ENCODE measurements around the gene TBC1D32.
"Not testable (repeated sequence)": the region's sequence is repeated elsewhere in the genome, so short reads cannot be mapped to it uniquely, and the experiment has no call there.

The TBC1D32 gene

DNA sequence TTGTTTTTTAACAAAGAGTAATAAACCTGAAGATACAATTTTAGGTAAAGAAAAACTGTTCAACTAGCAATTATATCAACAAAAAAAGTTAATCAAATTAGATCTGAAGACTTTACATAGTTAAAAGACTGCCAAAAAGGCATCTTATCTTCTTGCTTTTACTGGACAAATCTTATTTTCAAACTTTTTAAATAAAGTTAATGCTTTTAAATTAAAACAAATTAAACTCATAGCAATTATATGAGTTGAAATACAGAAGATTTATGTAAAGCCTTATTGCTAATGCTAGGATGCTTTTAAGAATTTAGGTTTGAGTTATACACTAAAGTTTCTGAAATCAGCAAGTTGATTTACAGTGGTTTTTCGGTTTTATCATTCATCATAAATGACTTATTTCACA lies 227.3 kb downstream of the TBC1D32 start:
- no peak for DNase-seq

DNA sequence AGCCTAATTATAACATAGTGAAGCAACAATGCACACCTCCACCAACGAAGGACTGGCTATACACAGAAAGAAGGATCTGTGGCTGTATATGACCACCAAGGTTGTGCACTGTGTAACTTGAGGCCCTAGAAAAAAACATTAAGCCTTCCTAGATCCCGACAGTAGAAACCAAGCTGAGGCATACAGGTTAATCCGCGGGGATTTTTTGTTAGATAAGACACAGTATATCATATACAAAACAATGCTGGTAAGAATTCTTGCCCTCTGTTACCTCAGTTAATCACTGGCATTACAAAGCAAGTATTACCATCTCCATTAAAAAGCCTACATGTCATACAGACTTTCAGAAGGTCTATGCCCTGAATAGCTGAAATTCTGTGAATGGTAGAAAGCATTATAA lies 228.8 kb downstream of the TBC1D32 start:
- DNase-seq, result no peak

DNA sequence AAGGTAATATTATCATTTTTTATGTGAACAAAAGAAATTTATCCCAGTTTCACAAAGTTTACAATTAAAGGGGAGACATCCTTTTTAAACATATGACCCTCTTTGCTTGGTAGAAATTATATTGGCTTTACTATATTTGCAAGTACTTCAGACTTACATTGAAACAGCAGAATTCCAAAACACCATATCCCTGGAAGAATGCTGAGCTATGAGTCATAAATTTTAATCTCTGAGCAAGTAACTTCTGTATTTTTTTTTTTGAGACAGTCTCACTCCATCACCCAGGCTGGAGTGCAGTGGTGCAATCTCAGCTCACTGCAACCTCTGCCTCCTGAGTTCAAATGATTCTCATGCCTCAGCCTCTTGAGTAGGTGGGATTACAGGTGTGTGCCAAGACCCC lies 240.4 kb downstream of the TBC1D32 start:
- DNase-seq, result no peak

DNA sequence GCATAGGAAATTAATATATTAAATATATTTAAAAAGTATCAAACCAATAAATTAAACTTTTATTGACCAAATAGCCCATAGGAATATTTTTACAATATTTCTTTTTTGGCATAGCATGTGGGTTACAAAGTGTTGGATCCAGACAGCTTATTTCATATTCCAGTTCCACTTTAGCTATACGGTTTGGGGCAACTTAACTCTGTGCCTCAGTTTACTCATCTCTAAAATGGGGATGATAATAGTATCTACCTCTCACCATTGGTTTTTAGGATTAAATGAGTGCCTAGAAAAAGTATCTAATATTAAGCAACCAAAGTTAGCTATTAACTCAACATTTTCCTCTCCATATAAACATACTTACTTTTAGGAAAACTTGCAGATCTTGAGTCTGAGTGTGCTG lies 243.8 kb downstream of the TBC1D32 start:
- DNase-seq, result no peak

DNA sequence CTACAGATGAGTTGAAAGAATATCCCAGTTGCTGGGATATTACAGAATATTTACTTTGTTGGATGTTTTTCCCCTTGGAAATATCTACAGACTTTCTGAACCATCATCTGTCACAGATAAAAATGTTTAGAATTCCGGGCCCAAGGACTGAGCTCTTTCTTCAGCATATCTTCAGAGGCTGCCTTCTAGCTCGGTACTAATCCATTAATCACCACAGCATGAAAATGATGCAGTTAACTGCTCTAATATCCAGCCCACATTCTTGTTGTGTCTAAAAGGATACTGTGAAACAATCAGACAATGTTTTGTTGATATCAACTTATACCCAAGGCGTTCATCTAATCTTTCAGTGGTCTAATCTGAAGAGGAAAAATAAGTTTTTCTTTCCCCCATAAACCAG lies 247.4 kb downstream of the TBC1D32 start:
- no peak for DNase-seq

DNA sequence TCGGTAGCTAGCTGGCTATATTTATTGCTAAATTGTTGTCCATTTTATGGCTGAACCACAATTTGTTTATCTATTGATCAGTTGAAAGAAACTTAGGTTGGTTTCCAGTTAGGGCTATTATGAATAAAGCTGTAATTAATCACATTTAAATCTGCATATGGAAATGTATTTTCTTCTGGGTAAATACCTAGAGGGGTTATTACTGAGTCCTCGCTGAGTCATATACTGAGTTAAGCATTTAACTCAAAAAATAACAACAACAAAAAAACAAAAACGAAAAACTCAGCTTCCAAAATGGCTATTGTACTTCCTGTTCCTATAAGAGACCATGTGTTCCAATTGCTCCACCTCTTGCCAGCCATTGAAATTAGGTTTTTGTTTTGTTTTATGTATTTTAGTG lies 258.2 kb downstream of the TBC1D32 start:
- no peak for DNase-seq

DNA sequence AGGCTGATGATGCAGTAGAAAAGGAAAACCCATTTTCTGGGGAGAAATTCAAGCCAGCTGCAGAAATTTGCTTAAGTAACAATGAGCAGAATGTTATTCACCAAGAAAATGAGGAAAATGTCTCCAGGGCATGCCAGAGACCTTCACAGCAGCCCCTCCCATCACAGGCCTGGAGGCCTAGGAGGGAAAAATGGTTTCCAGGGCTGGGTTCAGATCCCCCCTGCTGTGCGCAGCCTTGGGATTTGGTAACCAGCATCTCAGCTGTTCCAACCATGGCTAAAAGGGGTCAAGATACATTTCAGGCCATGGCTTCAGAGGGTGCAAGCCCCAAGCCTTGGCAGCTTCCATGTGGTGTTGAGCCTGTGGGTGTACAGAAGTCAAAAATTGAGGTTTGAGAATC lies 265.5 kb downstream of the TBC1D32 start:
- DNase-seq, result not testable (repeated sequence)

DNA sequence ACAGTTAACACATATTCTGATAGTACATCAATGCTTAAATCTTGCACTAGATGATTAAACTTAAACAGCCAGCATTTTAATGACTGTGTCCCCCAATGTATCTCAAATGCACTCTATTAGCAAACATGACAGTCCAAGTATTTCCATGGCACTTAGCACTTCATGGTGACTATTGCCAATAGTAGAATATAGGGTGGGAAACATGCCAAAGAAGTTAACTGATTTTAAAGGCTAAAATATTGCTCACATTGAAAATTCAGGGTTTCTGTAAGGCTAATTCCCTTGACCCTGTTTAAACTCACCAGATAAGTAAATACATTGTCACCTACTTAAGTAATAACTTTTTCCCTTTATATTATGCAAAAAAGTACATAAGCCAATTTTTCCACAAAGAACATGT lies 266.9 kb downstream of the TBC1D32 start:
- no peak for DNase-seq

DNA sequence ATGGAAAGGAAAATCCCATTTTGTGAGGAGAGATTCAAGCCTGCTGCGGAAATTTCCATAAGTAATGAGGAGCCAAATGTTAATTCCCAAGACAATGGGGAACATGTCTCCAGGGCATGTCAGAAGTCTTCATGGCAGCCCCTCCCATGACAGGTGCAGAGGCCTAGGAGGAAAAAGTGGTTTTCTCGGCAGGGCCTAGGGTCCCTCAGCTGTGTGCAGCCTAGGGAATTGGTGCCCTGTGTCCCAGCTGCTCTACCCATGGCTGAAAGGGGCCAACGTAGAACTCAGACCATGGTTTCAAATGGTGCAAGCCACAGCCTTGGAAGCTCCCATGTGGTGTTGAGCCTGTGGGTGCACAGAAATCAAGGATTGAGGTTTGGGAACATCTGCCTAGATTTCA lies 269.9 kb downstream of the TBC1D32 start:
- DNase-seq, result no peak

DNA sequence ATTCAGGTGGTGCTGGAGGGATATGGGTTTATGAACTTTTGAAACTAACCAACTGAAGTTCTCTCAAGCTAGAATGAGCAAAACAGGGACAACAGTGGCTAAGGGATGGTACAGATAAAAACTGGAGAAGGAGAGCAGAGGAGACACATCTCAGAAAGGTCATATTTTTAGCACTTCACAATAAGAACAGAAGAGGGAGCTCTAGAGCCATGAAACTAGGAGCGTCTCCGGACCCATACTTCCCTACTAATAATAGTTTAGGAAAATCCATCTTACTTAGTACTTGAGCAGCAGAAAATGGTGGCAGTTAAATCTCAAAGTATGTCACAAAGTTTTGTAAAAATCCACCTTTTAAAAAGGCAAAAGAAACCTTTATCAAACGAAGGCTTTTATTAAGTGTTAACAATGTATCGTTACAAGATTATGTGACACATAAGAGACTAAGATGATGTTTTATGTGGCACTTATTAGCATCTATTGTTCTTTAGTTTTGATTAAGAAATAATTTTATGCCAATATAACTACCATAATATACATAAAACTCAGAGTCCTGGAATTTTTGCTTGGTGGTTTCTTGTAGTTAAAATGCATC lies 278.6 kb downstream of the TBC1D32 start:
- DNase-seq, result no peak

DNA sequence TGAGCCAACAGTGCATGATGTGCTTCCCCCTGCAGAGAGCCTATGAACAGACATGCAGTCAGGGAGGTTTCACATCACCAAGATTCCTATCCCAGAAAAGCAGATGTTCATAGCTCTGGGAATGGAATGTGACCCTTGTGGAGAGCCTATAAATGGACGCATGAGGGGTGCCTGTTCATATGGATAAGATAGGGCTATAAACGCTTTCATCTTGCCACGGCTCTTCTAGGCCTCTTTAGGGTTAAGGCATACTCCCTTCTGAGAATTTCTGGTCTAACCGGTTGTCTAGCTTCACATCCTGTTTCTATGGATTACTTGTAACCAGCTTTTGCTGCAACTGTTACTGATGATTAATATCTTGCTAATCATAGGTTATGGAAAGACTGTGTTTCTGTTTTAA lies 285.7 kb downstream of the TBC1D32 start:
- not testable (repeated sequence) for DNase-seq

DNA sequence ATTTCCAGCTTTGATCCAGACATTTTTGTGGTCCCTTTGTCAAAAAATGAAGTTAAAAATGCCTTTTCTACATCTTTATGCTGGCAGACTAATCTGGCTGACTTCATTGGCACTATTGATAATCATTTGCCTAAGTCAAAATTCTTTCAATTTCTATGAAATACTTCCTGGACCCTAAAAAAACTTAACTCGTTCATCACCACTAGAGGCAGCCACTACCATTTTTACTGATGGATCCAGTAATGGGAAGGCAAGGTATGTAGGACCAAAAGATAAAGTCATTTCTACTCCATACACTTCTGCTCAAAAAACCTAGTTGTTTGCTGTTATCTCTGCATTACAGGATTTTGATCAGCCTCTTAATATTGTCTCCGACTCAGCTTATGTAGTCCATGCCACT lies 289.4 kb downstream of the TBC1D32 start:
- not testable (repeated sequence) for DNase-seq

DNA sequence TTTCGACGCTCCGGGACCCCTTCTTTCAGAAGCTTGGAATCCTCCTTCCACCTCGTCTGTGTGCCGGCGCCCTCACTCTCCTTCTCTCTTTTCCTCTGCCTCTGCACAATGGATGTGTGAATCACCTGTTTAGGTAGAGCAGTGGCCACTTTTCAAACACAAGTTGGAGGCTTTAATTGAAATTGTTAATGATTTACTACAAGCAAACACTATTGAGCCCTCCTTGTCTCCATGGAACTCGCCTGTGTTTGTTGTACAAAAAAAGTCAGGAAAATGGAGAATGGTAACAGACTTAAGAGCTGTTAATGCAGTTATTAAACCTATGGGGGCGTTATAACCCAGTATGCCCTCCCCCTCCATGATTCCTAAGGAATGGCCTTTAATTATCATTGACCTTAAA lies 290.6 kb downstream of the TBC1D32 start:
- DNase-seq, result not testable (repeated sequence)

DNA sequence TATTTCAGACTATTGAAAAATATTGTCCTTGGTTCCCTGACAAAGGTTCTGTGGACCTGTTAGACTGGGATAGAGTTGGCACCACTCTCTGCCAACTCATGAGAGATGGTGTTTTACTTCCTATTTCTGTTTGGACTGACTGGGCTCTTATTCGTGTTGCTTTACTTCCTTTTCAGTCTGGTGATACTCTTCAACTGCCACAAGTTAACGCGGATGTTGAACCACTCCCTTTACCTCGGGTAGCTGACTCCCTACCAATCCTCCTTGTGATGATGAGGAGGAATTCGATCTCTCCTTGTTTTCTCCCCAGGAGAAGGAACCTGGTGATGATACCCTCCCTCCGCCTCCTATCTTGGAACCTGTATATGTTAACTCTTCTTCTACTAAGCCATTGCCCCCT lies 291.1 kb downstream of the TBC1D32 start:
- DNase-seq, result not testable (repeated sequence)

DNA sequence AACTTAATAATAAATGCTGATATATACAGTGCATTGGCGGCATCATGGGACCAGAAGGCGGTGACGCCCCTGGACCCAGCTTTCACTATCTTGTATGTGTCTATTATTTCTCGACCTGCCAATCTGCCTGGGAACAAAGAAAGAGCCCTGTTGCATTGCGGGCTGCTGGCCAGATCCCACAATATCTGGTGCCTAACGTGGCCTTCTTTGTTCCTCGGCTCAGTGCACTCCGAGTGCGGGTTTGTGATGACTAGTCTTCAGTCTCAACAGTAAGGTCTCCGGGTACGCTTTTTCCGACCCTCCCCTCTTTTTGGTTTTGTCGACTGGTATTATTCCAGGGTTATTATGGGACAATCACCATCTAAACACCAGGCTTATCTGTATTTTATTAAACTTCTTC lies 291.5 kb downstream of the TBC1D32 start:
- no peak for DNase-seq

DNA sequence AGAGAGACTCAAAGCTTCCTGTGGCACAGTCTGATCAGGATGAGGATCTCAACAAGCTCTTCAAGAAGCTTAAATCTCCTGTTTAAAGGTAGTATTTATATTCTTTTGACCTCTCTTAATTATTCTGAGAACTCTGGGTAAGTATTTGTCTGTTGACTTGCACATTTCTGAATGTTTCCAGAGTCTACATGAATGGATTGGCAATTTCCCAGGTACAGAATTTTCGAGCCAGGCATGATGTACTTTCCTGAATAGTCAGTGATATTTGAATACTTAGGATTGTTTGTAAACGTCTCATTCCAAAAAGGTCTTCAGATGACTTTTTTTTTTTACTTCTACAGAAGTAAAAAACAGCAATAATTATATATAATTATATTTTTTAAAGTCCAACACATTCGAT lies 293.4 kb downstream of the TBC1D32 start:
- no peak for DNase-seq

DNA sequence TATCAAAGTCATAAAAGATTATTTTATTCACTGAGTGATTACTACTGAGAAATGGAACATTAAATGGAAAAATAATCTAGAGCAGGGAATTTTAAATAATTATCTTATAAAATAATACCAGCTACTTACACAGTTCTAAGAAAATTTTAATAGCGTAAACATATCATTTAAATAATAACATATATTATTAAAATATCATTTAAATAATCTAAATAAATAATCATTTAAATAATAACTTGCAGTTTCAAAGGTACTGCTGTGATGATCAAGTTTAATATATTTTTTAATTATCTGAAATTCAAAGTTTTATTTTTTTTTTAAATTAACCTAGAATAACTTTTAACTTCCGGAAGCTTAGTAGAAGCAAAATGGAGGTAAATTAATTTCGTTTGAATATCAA lies 301.2 kb downstream of the TBC1D32 start:
- no peak for DNase-seq

DNA sequence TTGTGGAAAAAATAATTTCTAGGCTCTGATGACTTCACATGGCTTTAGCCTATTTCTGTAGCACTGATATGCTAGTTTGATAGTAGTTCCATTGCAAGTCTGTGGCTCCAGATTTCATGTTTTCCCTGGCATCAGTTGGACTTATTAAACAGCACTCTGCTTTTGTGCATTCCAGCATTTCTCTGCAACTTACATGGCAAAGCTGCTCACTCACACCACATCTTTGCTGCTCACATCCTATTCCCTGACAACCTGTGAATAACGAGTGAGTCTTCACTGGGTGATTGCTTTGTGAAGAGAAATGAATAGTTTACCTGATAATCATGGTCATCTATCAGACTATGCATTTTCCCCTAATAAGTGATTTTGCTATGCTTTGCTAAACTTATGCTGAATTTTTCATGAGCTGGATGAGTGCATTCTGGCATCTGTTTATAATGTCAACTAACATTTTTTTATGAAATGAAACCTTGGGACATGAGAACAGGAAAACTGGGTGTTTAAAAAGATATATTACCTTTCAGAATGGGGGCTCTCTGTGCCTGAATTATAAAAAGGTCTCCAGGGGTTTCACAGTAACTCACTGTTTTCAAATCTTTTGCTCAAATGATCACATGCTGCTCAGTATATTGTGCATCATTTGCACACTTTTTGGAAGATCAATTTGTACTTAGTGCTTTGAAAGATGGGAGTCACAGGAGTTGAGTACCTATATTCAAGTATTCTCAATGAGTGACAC lies 301.8 kb downstream of the TBC1D32 start:
- DNase-seq, result no peak
